HCT116 (cell line): ENCODE measurements around the gene PIGBOS1. TPM values are rescaled to one million over a fixed set of nuclear protein-coding genes. Genes with fewer than 3 reads are reported as not detected.

Experiments used
- ATAC-seq: fragments of 200-7000 bp; cut with Tn5 transposase; 2 replicates; pipeline ENCODE4 v1.9.1; 2020; ENCODE audit warnings: mild to moderate bottlenecking, moderate library complexity
- BruUV-seq: library from RNA; stranded (reverse); fragments of 400-500 nt; replicated peaks from 2 replicates; lab custom pipeline; 2021; lab: Mats Ljungman, UMichigan
- CTCF ChIA-PET: fragments of 300-600 bp; sonication (Branson Sonifier 250); formaldehyde crosslinking; loops from one replicate; lab custom pipeline; 2021; ENCODE audit warnings: antibody characterized with exemption; lab: Charles Lee
- POLR2A ChIA-PET: fragments of 300-600, 350-600 bp; sonication (Branson Sonifier 250); formaldehyde crosslinking; loops from one replicate; lab custom pipeline; 2021; ENCODE audit warnings: antibody characterized with exemption; lab: Charles Lee
- RAD21 ChIA-PET, 2 experiments: fragments of 300-600 bp; sonication (Branson Sonifier 250); formaldehyde crosslinking; loops; one replicate each; lab custom pipeline; 2023; ENCODE audit warnings: low total read pairs in 2 of 2; ENCODE audit not compliant: uncharacterized antibody in 2 of 2, unreplicated experiment in 2 of 2, low non-redundant PET in 1 of 2; lab: Charles Lee
- DNase-seq: peaks from one replicate; pipeline ENCODE4 v3.0.0-alpha.2; 2010; ENCODE audit warnings: low read depth, low spot score
- H2AFZ ChIP-seq: fragments of 200-600 bp; shearing (Covaris generic), sonication (generic); 2 replicates; pipeline ENCODE4 v1.6.1; 2017; ENCODE audit warnings: low read depth, mixed run types, mixed read lengths, antibody characterized with exemption, low read length; ENCODE audit not compliant: poor library complexity, severe bottlenecking
- H3K27ac ChIP-seq: 2 replicates; pipeline ENCODE4 v1.5.1; 2012; ENCODE audit warnings: low read depth, low read length
- H3K27me3 ChIP-seq: fragments of 200-600 bp; sonication (generic); 2 replicates; pipeline ENCODE4 v1.6.1; 2016; ENCODE audit warnings: mixed run types, low read length, mixed read lengths; ENCODE audit not compliant: insufficient read depth
- H3K36me3 ChIP-seq, 2 experiments: fragments of 200-500 bp in 1 of 2; fragments of 200-600 bp in 1 of 2; sonication (Bioruptor generic) in 1 of 2; sonication (generic) in 1 of 2; 2 replicates each; pipeline versions ENCODE4 v1.5.1 to v1.6.1; 2014 to 2016; ENCODE audit warnings: low read length in 2 of 2, inconsistent platforms in 1 of 2, mixed read lengths in 1 of 2, mixed run types in 1 of 2; ENCODE audit not compliant: insufficient read depth in 2 of 2, control insufficient read depth in 1 of 2
- H3K4me1 ChIP-seq, 2 experiments: fragments of 200-600 bp in 1 of 2; sonication (generic) in 1 of 2; 2 replicates each; pipeline versions ENCODE4 v1.5.1 to v1.6.1; 2012 to 2017; ENCODE audit warnings: low read length in 2 of 2, inconsistent platforms in 1 of 2, mild to moderate bottlenecking in 1 of 2, mixed read lengths in 1 of 2, mixed run types in 1 of 2, moderate library complexity in 1 of 2; ENCODE audit not compliant: insufficient read depth in 2 of 2, control insufficient read depth in 1 of 2
- H3K4me2 ChIP-seq: fragments of 200-600 bp; sonication (generic); 2 replicates; pipeline ENCODE4 v1.6.1; 2017; ENCODE audit warnings: mixed run types, low read length, mixed read lengths
- H3K4me3 ChIP-seq, 2 experiments: fragments of 200-600 bp in 1 of 2; sonication (generic) in 1 of 2; replicated peaks in 1 of 2; 2 replicates each; pipeline ENCODE4 v1.5.1; 2011 to 2016; ENCODE audit warnings: low read length in 2 of 2, control low read depth in 1 of 2, low read depth in 1 of 2, mild to moderate bottlenecking in 1 of 2, mixed read lengths in 1 of 2, mixed run types in 1 of 2
- H3K79me2 ChIP-seq: fragments of 200-600 bp; sonication (generic); 2 replicates; pipeline ENCODE4 v1.6.1; 2017; ENCODE audit warnings: mild to moderate bottlenecking, mixed run types, low read length, moderate library complexity, mixed read lengths; ENCODE audit not compliant: insufficient read depth
- H3K9ac ChIP-seq: fragments of 200-600 bp; sonication (generic); 2 replicates; pipeline ENCODE4 v1.6.1; 2016; ENCODE audit warnings: low read length, mixed read lengths
- H3K9me2 ChIP-seq: fragments of 200-600 bp; sonication (generic), shearing (Covaris generic); 2 replicates; pipeline ENCODE4 v1.6.1; 2017; ENCODE audit warnings: mixed run types, mild to moderate bottlenecking, moderate library complexity; ENCODE audit not compliant: insufficient read depth
- H3K9me3 ChIP-seq, 2 experiments: fragments of 200-500 bp in 1 of 2; fragments of 200-600 bp in 1 of 2; sonication (Bioruptor generic) in 1 of 2; sonication (generic) in 1 of 2; 2 replicates each; pipeline ENCODE4 v1.6.1; 2014 to 2017; ENCODE audit warnings: low read length in 2 of 2, mixed read lengths in 2 of 2, inconsistent platforms in 1 of 2, low read depth in 1 of 2, mild to moderate bottlenecking in 1 of 2, mixed run types in 1 of 2, moderate library complexity in 1 of 2; ENCODE audit not compliant: control insufficient read depth in 1 of 2, insufficient read depth in 1 of 2
- H4K20me1 ChIP-seq: fragments of 200-600 bp; sonication (generic), shearing (Covaris generic); 2 replicates; pipeline ENCODE4 v1.6.1; 2017; ENCODE audit warnings: mixed run types, mild to moderate bottlenecking, moderate library complexity; ENCODE audit not compliant: insufficient read depth
- CBX3 ChIP-seq: IDR thresholded peaks from 2 replicates; pipeline ENCODE4 v1.6.1; 2012; ENCODE audit warnings: low read depth
- CEBPB ChIP-seq: IDR thresholded peaks from 2 replicates; pipeline ENCODE4 v1.6.1; 2012; ENCODE audit warnings: low read depth
- EZH2 ChIP-seq: fragments of 200-600 bp; sonication (generic); IDR thresholded peaks from 2 replicates; pipeline ENCODE4 v1.6.1; 2017; ENCODE audit warnings: antibody characterized with exemption, mixed run types
- EZH2phosphoT487 ChIP-seq: fragments of 200-600 bp; IDR thresholded peaks from 2 replicates; pipeline ENCODE4 v1.6.1; 2018; ENCODE audit warnings: antibody characterized with exemption, borderline replicate concordance
- FOSL1 ChIP-seq: IDR thresholded peaks from 2 replicates; pipeline ENCODE4 v1.6.1; 2012; ENCODE audit warnings: low read depth
- JUND ChIP-seq: IDR thresholded peaks from 2 replicates; pipeline ENCODE4 v1.6.1; 2012
- POLR2AphosphoS5 ChIP-seq: IDR thresholded peaks from 2 replicates; pipeline ENCODE4 v1.6.1; 2011; ENCODE audit warnings: mild to moderate bottlenecking, low read depth, low read length, moderate library complexity
- RAD21 ChIP-seq: IDR thresholded peaks from 2 replicates; pipeline ENCODE4 v1.6.1; 2012; ENCODE audit warnings: low read depth, mild to moderate bottlenecking
- SIN3A ChIP-seq: IDR thresholded peaks from 2 replicates; pipeline ENCODE4 v1.6.1; 2012; ENCODE audit warnings: low read depth
- SP1 ChIP-seq: IDR thresholded peaks from 2 replicates; pipeline ENCODE4 v1.6.1; 2012; ENCODE audit warnings: low read depth
- SRF ChIP-seq: IDR thresholded peaks from 2 replicates; pipeline ENCODE4 v1.6.1; 2012; ENCODE audit warnings: low read depth
- TCF7L2 ChIP-seq: IDR thresholded peaks from 2 replicates; pipeline ENCODE4 v1.7.0; 2011; ENCODE audit warnings: borderline replicate concordance, inconsistent platforms; ENCODE audit not compliant: insufficient read depth, insufficient read length; ENCODE audit errors: extremely low read depth
- YY1 ChIP-seq: IDR thresholded peaks from 2 replicates; pipeline ENCODE4 v1.6.1; 2011; ENCODE audit warnings: low read length, low read depth, moderate library complexity, mild to moderate bottlenecking; ENCODE audit not compliant: insufficient replicate concordance; ENCODE audit errors: extremely low read depth
- ZFX ChIP-seq: fragments of 450-650 bp; IDR thresholded peaks from 2 replicates; pipeline ENCODE4 v1.6.1; 2017
- ZNF274 ChIP-seq: fragments of 200-500 bp; sonication (Bioruptor generic); IDR thresholded peaks from 2 replicates; pipeline ENCODE4 v1.6.1; 2014; ENCODE audit warnings: mild to moderate bottlenecking, low read depth, low read length, inconsistent platforms
- intact Hi-C: fragments of 100-400 bp; cut with micrococcal nuclease; formaldehyde crosslinking; loops from 2 replicates; pipeline ENCODE4 v1.10.0; 2022
- total RNA-seq: library from RNA; stranded (reverse); gene quantifications from one replicate; pipeline ENCODE4 v1.2.1, GENCODE V29; 2021; ENCODE audit not compliant: unreplicated experiment
- TF ChIP-seq, protein P1 (sequence below): IDR thresholded peaks from 2 replicates; pipeline ENCODE4 v1.6.1; 2011; ENCODE audit warnings: mild to moderate bottlenecking, low read length, moderate library complexity; ENCODE audit not compliant: insufficient replicate concordance; ENCODE audit errors: extremely low read depth
- TF ChIP-seq, protein P2 (sequence below): IDR thresholded peaks from 2 replicates; pipeline ENCODE4 v1.6.1; 2012; ENCODE audit warnings: low read depth
- TF ChIP-seq, protein P3 (sequence below): IDR thresholded peaks from 2 replicates; pipeline ENCODE4 v1.6.1; 2012

PIGBOS1 gene
- total RNA-seq, 1 experiment from 2014 or later, result 15.3 TPM

DNA sequence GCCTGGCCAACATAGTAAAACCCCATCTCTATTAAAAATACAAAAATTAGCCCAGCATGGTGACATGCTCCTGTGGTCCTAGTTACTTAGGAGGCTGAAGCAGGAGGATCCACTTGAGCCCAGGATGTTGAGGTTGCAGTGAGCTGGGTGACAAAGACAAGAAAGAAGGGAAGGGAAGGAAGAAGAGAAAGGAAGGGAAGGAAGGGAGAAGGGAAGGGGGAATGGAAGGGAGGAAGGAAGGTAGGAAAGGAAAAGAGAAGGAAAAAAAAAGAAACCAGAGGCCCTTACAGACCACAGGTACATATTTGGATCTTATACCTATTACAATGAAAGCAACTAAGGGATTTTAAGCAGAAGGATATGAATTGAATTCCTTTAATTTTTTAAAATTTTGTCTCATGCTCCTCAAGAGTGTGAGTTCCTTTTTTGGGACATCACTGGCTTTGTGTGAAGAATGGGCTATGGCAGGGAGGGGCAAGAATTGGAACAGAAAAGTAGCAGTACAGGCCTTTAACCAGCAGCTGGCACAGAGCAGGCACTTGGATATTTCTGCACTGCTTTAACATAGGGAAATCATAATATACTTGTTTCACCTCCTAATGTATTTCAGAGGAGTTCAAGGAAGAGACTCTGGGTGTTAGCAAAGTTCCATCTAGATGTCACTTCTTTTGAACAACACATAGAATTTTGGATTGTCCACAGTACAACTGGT is 37.2 kb downstream of the PIGBOS1 start:
- Histone ChIP-seq H4K20me1 (no peaks in the 10 kb centered on the region), H3K9me2 (no peaks in the 10 kb centered on the region), H3K9me3 (no peaks in the 10 kb centered on the region), H2AFZ (no peak overlapping the region), H3K4me1 (peaks cover 11 to 22% of the 10 kb centered on the region in 2 experiments), H3K79me2 (no peaks in the 10 kb centered on the region)
- peak; percentile 48 for ATAC-seq
- TF ChIP-seq ZNF274 (no peak), FOSL1 (no peak), SP1 (no peak), RAD21 (no peak), CEBPB (no peak), POLR2AphosphoS5 (no peak), JUND (no peak), SRF (no peak), EZH2 (no peak), CBX3 (no peak), TCF7L2 (no peak), ZFX (no peak), EZH2phosphoT487 (no peak), YY1 (no peak), SIN3A (no peak)
- TF ChIP-seq, protein P1, sequence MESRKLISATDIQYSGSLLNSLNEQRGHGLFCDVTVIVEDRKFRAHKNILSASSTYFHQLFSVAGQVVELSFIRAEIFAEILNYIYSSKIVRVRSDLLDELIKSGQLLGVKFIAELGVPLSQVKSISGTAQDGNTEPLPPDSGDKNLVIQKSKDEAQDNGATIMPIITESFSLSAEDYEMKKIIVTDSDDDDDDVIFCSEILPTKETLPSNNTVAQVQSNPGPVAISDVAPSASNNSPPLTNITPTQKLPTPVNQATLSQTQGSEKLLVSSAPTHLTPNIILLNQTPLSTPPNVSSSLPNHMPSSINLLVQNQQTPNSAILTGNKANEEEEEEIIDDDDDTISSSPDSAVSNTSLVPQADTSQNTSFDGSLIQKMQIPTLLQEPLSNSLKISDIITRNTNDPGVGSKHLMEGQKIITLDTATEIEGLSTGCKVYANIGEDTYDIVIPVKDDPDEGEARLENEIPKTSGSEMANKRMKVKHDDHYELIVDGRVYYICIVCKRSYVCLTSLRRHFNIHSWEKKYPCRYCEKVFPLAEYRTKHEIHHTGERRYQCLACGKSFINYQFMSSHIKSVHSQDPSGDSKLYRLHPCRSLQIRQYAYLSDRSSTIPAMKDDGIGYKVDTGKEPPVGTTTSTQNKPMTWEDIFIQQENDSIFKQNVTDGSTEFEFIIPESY, result no peak
- TF ChIP-seq, protein P2, sequence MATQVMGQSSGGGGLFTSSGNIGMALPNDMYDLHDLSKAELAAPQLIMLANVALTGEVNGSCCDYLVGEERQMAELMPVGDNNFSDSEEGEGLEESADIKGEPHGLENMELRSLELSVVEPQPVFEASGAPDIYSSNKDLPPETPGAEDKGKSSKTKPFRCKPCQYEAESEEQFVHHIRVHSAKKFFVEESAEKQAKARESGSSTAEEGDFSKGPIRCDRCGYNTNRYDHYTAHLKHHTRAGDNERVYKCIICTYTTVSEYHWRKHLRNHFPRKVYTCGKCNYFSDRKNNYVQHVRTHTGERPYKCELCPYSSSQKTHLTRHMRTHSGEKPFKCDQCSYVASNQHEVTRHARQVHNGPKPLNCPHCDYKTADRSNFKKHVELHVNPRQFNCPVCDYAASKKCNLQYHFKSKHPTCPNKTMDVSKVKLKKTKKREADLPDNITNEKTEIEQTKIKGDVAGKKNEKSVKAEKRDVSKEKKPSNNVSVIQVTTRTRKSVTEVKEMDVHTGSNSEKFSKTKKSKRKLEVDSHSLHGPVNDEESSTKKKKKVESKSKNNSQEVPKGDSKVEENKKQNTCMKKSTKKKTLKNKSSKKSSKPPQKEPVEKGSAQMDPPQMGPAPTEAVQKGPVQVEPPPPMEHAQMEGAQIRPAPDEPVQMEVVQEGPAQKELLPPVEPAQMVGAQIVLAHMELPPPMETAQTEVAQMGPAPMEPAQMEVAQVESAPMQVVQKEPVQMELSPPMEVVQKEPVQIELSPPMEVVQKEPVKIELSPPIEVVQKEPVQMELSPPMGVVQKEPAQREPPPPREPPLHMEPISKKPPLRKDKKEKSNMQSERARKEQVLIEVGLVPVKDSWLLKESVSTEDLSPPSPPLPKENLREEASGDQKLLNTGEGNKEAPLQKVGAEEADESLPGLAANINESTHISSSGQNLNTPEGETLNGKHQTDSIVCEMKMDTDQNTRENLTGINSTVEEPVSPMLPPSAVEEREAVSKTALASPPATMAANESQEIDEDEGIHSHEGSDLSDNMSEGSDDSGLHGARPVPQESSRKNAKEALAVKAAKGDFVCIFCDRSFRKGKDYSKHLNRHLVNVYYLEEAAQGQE, result no peak
- TF ChIP-seq, protein P3, sequence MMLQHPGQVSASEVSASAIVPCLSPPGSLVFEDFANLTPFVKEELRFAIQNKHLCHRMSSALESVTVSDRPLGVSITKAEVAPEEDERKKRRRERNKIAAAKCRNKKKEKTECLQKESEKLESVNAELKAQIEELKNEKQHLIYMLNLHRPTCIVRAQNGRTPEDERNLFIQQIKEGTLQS, result no peak
- TF ChIP-seq, all 23 proteins: peak for 0
- H3K4me2 ChIP-seq, result no peak overlapping the region
- no peaks in the 10 kb centered on the region for H3K27me3 ChIP-seq
- ChIA-PET POLR2A (no interaction called here), RAD21 (no interaction called here), CTCF (no interaction called here)
- no TSS peak for BruUV-seq
- no peak for DNase-seq
- no peak overlapping the region for H3K4me3 ChIP-seq
- intact Hi-C loops, result no loop called here
- no peak overlapping the region for H3K27ac ChIP-seq
- H3K9ac ChIP-seq, result no peak overlapping the region
- H3K36me3 ChIP-seq, result no peaks in the 10 kb centered on the region
